Ovary (tissue), 3 donors: Measurements from ENCODE around the gene HIVEP3.

Experiments used
- POLR2A ChIP-seq: fragments of 450-650 bp; IDR thresholded peaks from one replicate; pipeline ENCODE4 v1.6.1; 2017; ENCODE audit warnings: antibody characterized with exemption, mild to moderate bottlenecking, moderate library complexity
- TF ChIP-seq, protein P1 (sequence below), 3 donors: fragments of 450-650 bp in 2 of 3; fragments of 200-600 bp in 1 of 3; IDR thresholded peaks; one replicate each; pipeline versions ENCODE4 v1.5.1 to v1.8.0; 2016 to 2022; ENCODE audit warnings: antibody characterized with exemption in 3 of 3, mild to moderate bottlenecking in 1 of 3
- donor health status: DM: no; HTN: no; CAD: no.

DNA sequence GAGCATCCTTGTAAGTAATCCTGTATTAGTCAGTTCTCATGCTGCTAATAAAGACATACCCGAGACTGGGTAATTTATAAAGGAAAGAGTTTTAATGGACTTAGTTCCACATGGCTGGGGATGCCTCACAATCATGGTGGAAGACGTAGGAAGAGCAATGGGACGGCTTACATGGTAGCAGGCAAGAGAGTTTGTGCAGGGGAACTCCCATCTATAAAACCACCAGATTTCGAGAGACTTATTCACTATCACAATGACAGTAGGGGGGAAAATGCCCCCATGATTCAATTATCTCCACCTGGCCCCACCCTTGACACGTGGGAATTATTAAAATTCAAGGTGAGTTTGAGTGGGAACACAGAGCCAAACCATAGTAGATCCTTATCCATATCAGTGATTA lies 124.7 kb downstream of the HIVEP3 start:
- TF ChIP-seq POLR2A, result no peak
- TF ChIP-seq, protein P1, sequence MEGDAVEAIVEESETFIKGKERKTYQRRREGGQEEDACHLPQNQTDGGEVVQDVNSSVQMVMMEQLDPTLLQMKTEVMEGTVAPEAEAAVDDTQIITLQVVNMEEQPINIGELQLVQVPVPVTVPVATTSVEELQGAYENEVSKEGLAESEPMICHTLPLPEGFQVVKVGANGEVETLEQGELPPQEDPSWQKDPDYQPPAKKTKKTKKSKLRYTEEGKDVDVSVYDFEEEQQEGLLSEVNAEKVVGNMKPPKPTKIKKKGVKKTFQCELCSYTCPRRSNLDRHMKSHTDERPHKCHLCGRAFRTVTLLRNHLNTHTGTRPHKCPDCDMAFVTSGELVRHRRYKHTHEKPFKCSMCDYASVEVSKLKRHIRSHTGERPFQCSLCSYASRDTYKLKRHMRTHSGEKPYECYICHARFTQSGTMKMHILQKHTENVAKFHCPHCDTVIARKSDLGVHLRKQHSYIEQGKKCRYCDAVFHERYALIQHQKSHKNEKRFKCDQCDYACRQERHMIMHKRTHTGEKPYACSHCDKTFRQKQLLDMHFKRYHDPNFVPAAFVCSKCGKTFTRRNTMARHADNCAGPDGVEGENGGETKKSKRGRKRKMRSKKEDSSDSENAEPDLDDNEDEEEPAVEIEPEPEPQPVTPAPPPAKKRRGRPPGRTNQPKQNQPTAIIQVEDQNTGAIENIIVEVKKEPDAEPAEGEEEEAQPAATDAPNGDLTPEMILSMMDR (IDR thresholded peaks at IDR 0.05), result no peak
